Measurements from ENCODE around the gene CTDSPL2. TPM values are rescaled to one million over a fixed set of nuclear protein-coding genes. Genes with fewer than 3 reads are reported as not detected.
A peak's percentile ranks its signal among the peaks of the same experiment; 100 is the strongest.

CTDSPL2 gene
- total and polyA plus RNA-seq, 2 of the 8 experiments (the other 6 are each of a cell fraction or from before 2014, with no cell fraction given), result 25.2 to 64.7 TPM

GRCh38 chr15:44427756-44428724, 611 bp downstream of the CTDSPL2 start (continued):
- no peak for TF ChIP-seq NANOG (IDR thresholded peaks at IDR 0.05; ENCODE audit: insufficient read depth, low read depth, low read length, poor library complexity, severe bottlenecking)
- no peak for TF ChIP-seq SRF (IDR thresholded peaks at IDR 0.05; ENCODE audit: low read depth, low read length)
- TF ChIP-seq SUZ12 (IDR thresholded peaks at IDR 0.05; ENCODE audit: low read length), result no peak
- TF ChIP-seq YY1 (IDR thresholded peaks at IDR 0.05; ENCODE audit: low read depth, low read length), result no peak
- TF ChIP-seq RAD21 (IDR thresholded peaks at IDR 0.05 in 1 of 2, conservative IDR thresholded peaks at IDR 0.05 in 1 of 2; ENCODE audit: low read depth in 2 of 2, low read length in 2 of 2), result no peak
- no peak for TF ChIP-seq SIX5 (IDR thresholded peaks at IDR 0.05; ENCODE audit: low read depth, low read length)
- TF ChIP-seq CTCF (IDR thresholded peaks at IDR 0.05; ENCODE audit: control extremely low read depth in 1 of 3, insufficient read depth in 1 of 3, low read depth in 1 of 3, low read length in 3 of 3), result peak in 1 of 3 experiments; percentile 7; a peak in 1 of 4 replicates
- no peak for TF ChIP-seq ATF2 (IDR thresholded peaks at IDR 0.05; ENCODE audit: low read length)
- TF ChIP-seq SP1 (IDR thresholded peaks at IDR 0.05; ENCODE audit: low read depth, low read length), result no peak
- no peak for TF ChIP-seq CBX8 (IDR thresholded peaks at IDR 0.05; ENCODE audit: borderline replicate concordance, low read depth, low read length)
- TF ChIP-seq TAF1 (IDR thresholded peaks at IDR 0.05; ENCODE audit: low read depth, low read length), result peak; percentile 4; the same call in 1 of the 2 replicates
- TF ChIP-seq MAFK (IDR thresholded peaks at IDR 0.05; ENCODE audit: low read depth, low read length), result no peak
- TF ChIP-seq TBP (IDR thresholded peaks at IDR 0.05; ENCODE audit: low read depth, low read length), result no peak; the same call in none of the 2 replicates
- TF ChIP-seq SIN3A (conservative IDR thresholded peaks at IDR 0.05 in 1 of 2, IDR thresholded peaks at IDR 0.05 in 1 of 2; ENCODE audit: low read depth in 1 of 2, low read length in 2 of 2), result peak; percentile 26 to 34; a peak in 1 of 4 replicates
- TF ChIP-seq SAP30 (IDR thresholded peaks at IDR 0.05; ENCODE audit: insufficient read depth, insufficient replicate concordance, low read length), result peak; percentile 58
- TF ChIP-seq RXRA (IDR thresholded peaks at IDR 0.05; ENCODE audit: insufficient read depth, low read depth, low read length), result no peak
- TF ChIP-seq CBX5 (IDR thresholded peaks at IDR 0.05; ENCODE audit: low read depth, low read length), result no peak
- TF ChIP-seq KDM4A (IDR thresholded peaks at IDR 0.05; ENCODE audit: low read depth, low read length, severe bottlenecking), result peak; percentile 81
